Measurements from ENCODE around the gene KRT81.

GRCh38 chr12:52285851-52286530 is 5.3 kb downstream of the KRT81 start:
- no peak for TF ChIP-seq CTCF (conservative IDR thresholded peaks at IDR 0.05)
- no peak for TF ChIP-seq ZFX (IDR thresholded peaks at IDR 0.05)

Data from C4-2B (cell line).